ENCODE measurements around the gene F2RL2.
"Not testable (repeated sequence)": the region's sequence is repeated elsewhere in the genome, so short reads cannot be mapped to it uniquely, and the experiment has no call there.

The F2RL2 gene

DNA sequence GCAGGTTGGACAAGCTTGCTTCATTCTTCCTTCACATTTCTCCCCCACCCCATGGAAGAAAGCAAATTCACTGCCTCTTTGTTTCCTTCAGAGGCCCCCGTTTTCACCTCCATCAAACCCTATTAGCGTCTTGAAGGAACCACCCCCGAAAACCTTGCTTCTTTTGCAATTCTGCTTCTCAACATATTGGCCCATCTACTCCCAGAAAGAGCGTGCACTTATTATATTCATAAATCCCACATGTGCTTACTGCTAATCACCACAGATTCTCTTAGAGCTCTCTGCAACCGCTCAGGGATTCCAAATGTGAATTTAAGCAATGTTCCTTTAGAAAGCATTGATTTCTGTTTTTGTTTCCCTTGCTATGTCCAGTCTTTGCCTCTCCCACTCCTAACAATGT, 1.1 kb downstream of the F2RL2 start:
- DNase-seq (ENCODE audit: low read depth in 2 of 2): no peak

DNA sequence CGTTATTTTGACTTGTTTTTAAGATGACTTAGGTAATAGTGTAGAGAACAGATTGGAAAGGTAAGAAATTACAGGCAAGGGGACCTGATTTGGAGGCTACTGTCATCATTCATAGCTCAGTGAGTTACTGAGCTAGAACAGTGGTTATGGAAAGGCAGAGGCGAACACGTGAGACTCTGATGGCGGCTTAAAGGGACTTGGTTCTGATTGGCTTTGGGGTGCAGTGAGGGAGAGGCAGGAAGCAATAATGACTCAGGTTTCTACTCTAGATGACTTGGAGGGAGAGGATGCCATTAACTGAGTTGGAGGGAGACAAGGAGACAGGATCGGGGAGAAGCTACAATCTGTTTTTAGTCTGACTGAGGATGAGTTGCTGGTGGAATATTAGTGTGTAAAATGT, 3.0 kb downstream of the F2RL2 start:
- DNase-seq (ENCODE audit: low read depth in 2 of 2): no peak

DNA sequence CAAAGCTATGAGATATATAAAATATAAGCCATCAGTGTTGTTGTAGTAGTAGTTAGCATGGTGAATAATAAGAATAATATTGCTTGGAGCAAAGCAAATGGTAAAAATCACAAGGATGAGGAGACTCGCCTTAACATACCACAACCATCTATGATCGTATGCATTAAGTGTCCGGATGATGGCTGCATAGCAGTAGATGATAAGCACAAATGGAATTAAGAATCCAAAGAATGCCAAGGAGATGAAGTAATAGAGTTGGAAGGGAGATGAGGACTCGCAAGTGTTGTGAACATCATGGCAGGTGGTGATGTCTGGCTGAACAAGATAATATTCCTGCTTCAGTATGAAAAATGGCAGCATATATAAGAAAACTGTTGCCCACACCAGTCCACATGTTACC, 5.5 kb downstream of the F2RL2 start:
- DNase-seq (ENCODE audit: low read depth in 2 of 2): no peak

DNA sequence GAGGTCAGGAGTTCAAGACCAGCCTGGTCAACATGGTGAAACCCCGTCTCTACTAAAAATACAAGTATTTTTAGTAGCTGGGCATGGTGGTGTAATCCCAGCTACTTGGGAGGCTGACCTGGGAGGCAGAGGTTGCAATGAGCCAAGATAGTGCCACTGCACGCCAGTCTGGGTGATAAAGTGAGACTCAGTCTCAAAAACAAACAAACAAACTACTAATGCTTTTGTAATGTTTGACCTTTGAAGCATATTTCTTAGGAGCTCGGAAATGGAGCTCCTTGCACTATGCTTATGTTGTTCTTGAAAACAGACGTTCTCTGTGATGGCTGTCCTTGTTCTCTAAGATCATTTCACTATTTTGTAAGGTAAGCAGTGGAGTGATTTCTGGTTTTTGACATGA, 6.0 kb downstream of the F2RL2 start:
- no peak for DNase-seq (ENCODE audit: low read depth in 2 of 2)

DNA sequence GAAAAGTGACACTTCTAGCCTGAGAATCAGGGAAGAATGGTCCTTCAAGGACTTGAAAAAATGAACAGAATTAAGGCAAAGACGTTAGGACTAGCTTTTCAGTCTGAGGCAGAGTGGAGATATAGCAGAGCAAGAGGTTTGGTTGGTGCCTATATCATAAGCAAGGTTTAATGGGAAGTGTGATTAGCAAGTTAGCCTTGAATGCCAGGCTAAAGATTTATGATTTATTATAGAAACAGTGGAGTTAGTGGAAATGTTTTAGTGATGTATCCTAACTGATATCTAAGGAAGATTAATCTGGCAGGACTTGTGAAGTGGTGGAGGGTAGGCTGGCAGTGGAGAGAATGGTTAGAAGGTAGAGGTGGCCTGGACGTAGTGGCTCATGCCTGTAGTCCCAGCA, 7.0 kb downstream of the F2RL2 start:
- no peak for DNase-seq (ENCODE audit: low read depth in 2 of 2)

DNA sequence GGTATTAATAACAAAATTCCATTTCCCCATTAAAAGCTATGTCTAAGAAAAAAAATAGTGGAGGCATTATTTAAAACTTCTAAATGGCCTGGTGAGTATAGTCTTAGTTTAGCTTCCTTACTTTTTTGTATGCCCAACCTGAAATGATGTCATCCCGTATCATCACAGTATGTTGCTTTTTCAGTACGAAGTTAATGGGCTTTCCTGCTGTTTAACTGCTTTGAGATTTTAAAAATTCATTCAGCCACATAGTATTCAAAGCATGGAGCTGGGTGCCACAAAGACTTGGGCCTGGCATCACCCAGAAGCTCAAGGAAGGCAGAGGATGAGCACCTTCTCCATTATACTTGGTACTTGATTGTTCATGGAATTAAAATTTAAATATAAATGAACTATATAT, 7.4 kb downstream of the F2RL2 start:
- DNase-seq (ENCODE audit: low read depth in 2 of 2): no peak

- no peak for DNase-seq (ENCODE audit: low read depth in 2 of 2)
Observed at GRCh38 chr5:76612942-76613341, 10.3 kb downstream of the F2RL2 start.

- no peak for DNase-seq (ENCODE audit: low read depth in 2 of 2)
Observed at GRCh38 chr5:76610196-76610595, 13.0 kb downstream of the F2RL2 start.

DNA sequence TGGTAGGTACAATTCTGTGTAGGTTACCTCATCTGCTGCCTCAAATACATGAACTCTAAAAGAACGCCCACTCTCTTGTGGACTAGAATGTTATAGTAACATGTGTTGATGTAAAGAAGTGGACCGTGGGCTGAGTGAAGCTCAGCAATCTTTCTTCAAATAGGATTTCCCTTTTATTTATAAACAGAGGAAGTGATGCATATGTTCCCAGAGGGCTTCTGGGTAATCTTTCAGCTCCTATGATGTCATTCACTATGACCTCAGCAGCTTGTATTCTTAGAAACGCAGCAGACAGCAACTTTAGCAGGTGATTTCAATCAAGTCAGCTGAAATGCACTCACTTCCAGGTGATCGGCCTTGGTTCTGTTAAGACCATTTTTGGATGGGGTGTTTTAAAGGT, 14.4 kb downstream of the F2RL2 start:
- DNase-seq (ENCODE audit: low read depth in 2 of 2): no peak

GRCh38 chr5:76607353-76607871, 15.8 kb downstream of the F2RL2 start:
- no peak for DNase-seq (ENCODE audit: low read depth in 2 of 2)

DNA sequence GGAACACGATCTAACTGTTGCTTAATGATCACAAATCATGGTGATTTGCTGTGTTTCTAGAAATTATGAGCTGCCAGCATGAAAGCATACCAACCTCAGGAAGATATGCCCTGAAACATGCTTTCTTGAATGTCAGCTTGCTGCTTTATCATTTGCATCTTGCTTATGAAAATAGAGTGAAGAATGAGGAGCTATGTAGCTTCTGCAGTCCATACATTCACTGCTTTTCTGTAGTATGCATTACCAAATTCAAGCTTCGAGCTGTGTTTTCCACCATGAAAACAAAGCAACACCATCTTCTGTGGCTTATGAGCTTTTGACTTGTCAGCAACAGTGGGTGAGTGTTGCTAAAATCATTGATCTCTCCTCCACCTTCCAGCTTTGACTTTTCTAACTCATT, 16.5 kb downstream of the F2RL2 start:
- no peak for DNase-seq (ENCODE audit: low read depth in 2 of 2)

DNA sequence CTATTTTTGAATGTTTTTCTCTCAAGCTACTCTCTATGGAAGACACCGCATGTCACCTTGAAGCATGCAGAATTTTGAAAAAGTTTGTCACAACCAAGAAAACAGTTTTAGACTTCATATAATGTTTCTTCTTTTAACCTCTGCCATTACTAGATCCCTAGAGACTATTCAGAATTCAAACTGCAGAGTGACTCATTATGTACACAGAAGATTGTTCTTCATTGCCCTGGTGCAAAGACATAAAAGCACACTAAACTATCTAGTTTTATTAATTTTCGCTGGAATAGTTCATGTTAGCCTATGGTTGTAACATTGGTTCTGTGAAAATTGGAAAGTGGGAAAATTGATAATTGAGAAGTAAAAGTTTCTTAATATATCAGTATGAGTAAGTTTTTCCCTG, 18.4 kb downstream of the F2RL2 start:
- no peak for DNase-seq (ENCODE audit: low read depth in 2 of 2)

DNA sequence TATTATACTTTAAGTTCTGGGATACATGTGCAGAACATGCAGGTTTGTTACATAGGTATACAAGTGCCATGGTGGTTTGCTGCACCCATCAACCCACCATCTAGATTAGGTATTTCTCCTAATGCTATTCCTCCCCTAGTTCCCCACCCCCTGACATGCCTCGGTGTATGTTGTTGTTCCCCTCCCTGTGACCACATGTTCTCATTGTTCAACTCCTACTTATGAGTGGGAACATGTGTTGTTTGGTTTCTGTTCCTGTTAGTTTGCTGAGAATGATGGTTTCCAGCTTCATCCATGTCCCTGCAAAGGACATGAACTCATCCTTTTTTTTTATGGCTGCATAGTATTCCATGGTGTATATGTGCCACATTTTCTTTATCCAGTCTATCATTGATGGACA, 19.2 kb downstream of the F2RL2 start:
- DNase-seq (ENCODE audit: low read depth in 2 of 2): not testable (repeated sequence)

DNA sequence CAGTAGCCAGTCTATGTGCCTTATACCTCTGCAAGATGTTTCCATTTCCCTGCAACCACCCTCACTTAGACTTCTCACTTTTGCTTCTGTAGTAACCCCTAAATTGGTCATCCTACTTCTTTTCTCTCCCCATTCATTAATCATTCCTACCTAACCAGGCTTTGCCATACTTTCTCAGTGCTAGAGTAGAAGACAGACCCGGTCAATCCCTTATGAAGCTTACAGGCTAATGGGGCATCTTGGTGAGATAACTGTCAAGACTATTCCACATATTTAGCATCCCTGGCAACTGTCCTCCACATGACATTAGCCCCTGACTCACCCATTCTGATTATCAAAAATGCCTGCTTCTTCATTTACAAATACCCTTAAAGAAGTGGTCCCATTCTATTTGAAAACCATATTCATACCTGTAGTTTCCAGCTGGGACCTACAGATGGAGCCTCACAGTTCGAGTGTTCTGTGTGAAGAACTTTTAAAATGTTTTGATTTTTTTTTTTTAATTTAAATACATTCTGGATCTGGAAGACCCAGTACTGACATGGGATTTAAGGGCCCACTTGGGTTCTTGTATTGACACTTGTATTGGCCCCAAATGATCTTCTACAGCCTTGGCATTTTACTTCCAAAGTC, 21.0 kb downstream of the F2RL2 start:
- no peak for DNase-seq (ENCODE audit: low read depth in 2 of 2)

DNA sequence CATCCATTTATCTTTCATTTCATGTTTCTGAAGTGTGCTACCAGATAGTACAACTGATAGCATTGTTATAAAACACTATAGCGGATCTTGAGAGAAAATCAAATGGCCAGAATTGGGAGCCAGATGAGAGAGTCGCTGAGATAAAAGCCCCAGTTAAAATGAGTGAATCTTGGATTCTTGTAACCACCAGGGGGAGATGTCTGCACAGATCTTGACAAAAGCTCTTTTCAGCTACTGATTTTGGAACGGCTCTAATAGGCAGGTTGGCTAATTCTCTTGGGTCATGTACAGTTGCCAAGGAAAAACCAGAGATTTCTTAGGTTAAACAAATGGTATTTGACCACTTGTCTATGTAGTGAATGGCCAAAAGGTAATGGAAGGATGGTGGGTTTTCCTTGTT, 21.7 kb downstream of the F2RL2 start:
- DNase-seq (ENCODE audit: low read depth in 2 of 2): no peak

GRCh38 chr5:76600716-76601115, 22.5 kb downstream of the F2RL2 start:
- no peak for DNase-seq (ENCODE audit: low read depth in 2 of 2)

DNA sequence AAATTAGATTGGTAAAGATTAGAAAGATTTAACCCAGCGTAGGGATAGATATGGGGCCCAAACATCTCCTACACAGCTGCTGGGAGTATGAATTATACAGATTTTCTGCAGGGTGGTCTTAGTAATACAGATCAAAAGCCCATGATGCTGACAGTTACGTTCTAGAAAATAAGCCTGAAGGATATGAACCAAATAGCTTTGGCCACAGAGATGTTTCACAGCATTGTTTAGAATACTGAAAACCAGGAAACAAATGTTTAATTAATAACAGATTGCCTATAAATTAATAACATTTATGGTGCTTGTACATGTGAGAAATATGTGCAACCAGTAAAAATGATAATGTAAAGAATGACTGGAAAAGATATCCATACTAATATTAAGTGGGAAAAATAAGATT, 24.7 kb downstream of the F2RL2 start:
- no peak for DNase-seq (ENCODE audit: low read depth in 2 of 2)

DNA sequence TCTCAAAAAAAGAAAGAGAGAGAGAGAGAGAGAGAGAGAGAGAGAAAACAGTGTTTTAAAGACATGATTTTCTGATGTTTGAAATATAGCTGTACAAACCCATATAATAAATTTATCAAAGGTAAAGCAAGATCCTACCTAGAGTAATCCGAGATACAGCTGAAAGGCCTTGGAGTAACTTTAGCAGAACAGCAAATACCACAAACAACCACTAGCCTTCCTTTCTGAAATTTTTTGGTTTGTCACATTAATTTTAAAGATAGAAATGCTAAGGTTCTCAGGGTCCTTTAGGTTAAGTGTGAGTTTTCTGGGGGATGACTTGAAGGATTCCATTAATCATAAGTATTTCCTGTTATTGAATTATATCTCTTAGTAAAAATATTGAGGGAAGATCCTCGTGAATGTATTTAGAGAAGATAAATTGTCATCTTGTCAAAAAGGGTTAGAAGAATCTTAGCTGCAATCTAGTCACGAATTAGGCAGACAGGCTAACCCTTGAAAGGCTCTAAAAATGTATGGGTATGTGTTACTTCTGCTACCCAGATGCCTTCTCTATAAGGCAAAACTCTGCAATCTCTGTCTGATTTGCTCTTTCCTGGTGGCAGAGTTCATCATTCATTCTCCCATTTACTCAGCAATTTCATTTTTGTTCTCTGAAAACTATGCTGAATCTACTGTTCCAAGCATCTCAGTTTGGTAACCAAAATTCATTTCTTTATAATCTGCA, 27.3 kb downstream of the F2RL2 start:
- DNase-seq (ENCODE audit: low read depth in 2 of 2): no peak

GRCh38 chr5:76594107-76594506, 29.1 kb downstream of the F2RL2 start:
- no peak for DNase-seq (ENCODE audit: low read depth in 2 of 2)

- DNase-seq (ENCODE audit: low read depth in 2 of 2): no peak
Observed at GRCh38 chr5:76592692-76593091, 30.5 kb downstream of the F2RL2 start.

DNA sequence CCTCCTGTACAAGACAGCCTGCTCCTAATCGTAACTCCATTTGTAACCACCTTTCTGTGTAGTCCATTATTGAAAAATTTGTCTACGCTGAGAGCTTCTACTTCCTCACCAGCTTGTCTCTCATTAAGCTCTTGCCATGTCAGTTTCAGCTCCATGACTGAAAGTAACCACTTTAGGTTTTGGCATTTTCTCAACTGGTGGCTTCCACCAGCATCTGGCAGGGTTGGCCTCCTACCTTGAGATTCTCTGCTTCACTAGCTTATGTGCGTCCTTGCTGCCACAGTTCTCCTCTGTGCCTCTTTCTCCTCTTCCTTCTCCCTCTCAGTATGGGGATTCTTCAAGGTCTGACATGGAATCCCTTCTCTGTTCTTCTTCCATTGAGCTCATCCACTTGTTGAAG, 31.8 kb downstream of the F2RL2 start:
- DNase-seq (ENCODE audit: low read depth in 2 of 2): no peak

DNA sequence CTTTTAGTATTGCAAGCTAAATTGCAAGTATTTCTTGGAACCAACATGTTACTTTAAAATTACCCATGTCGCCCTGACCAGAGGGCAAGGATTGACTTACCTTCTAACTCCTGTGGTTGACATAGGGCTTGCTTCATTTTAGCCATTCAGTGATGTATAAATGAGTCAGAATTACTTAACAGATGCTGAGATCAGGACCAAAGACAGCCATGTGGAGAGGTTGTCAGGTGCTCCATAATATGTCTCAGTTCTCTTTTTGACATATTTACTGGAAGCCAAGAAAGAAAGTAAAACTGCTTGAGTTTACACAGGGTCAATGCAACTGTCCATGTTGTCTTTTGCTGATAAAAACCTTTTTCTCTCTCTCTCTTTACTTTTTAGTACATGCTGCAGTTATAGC, 33.2 kb downstream of the F2RL2 start:
- no peak for DNase-seq (ENCODE audit: low read depth in 2 of 2)

DNA sequence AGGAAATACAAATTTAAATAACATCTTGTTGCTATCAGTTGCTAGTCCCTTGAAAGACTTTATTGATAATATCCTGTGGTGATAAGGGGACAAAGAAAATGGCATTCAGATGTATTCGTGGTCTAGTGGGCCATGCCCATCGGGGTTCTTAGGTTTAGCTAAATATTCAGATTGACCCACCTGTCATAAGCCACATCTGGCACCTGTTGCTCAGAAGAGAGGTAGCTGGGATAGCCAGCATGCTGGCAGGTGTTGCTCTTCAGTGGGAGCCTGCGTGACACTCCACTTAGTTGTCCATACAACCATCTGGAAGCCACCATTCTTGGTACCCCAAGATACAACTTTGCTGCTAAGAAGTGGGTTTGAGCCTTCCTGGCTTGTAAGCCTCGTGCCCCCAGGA, 36.7 kb downstream of the F2RL2 start:
- no peak for DNase-seq (ENCODE audit: low read depth in 2 of 2)

- no peak for DNase-seq (ENCODE audit: low read depth in 2 of 2)
Observed at GRCh38 chr5:76585783-76586217, 37.4 kb downstream of the F2RL2 start.
